SK-N-SH (cell line): ENCODE results near the gene METTL24. TPM values are rescaled to one million over a fixed set of nuclear protein-coding genes. Genes with fewer than 3 reads are reported as not detected.
A peak's percentile ranks its signal among the peaks of the same experiment; 100 is the strongest.

ENCODE experiments used
- CTCF ChIA-PET: fragments of 300-600, 350-600 bp; formaldehyde crosslinking; extraction: SDS; loops from one replicate; lab custom pipeline; 2021; lab: Yijun Ruan, JAX
- POLR2A ChIA-PET: fragments of 350-600 bp; sonication (Branson Sonifier 250); formaldehyde crosslinking; extraction: SDS; loops from one replicate; lab custom pipeline; 2020; ENCODE audit warnings: antibody characterized with exemption, inconsistent platforms; lab: Yijun Ruan, JAX
- DNase-seq: peaks from one replicate; pipeline ENCODE4 v3.0.0; 2012
- H2AFZ ChIP-seq: fragments of 200-600 bp; sonication (generic); 2 replicates; pipeline ENCODE4 v1.8.1; 2016; ENCODE audit warnings: antibody characterized with exemption, mild to moderate bottlenecking, low read depth
- H3F3A ChIP-seq: fragments of 200-600 bp; sonication (generic); replicated peaks from 2 replicates; pipeline ENCODE3; 2016; ENCODE audit warnings: antibody characterized with exemption, mild to moderate bottlenecking; ENCODE audit not compliant: insufficient read depth
- H3K27ac ChIP-seq, 2 experiments: fragments of 200-500 bp in 1 of 2; fragments of 200-600 bp in 1 of 2; sonication (Bioruptor generic) in 1 of 2; sonication (generic), shearing (Covaris generic) in 1 of 2; 2 replicates each; pipeline versions ENCODE4 v1.5.1 to v1.6.1; 2014 to 2016; ENCODE audit warnings: low read depth in 2 of 2, inconsistent platforms in 1 of 2, low read length in 1 of 2, mild to moderate bottlenecking in 1 of 2, mixed read lengths in 1 of 2
- H3K27me3 ChIP-seq: fragments of 200-600 bp; sonication (generic), shearing (Covaris generic); 2 replicates; pipeline ENCODE4 v1.6.1; 2016; ENCODE audit warnings: mixed run types; ENCODE audit not compliant: insufficient read depth
- H3K36me3 ChIP-seq, 2 experiments: fragments of 200-500 bp in 1 of 2; fragments of 200-600 bp in 1 of 2; sonication (Bioruptor generic) in 1 of 2; sonication (generic) in 1 of 2; replicated peaks in 1 of 2; 2 replicates each; pipeline versions ENCODE3 to v1.5.1; 2014 to 2016; ENCODE audit warnings: low read length in 1 of 2, mild to moderate bottlenecking in 1 of 2; ENCODE audit not compliant: insufficient read depth in 2 of 2, control insufficient read depth in 1 of 2
- H3K4me1 ChIP-seq, 2 experiments: fragments of 200-500 bp in 1 of 2; fragments of 200-600 bp in 1 of 2; sonication (Bioruptor generic) in 1 of 2; sonication (generic), shearing (Covaris generic) in 1 of 2; 2 replicates each; pipeline versions ENCODE4 v1.5.1 to v1.6.1; 2014 to 2016; ENCODE audit warnings: low read depth in 1 of 2, low read length in 1 of 2, mixed run types in 1 of 2; ENCODE audit not compliant: insufficient read depth in 2 of 2, control insufficient read depth in 1 of 2
- H3K4me2 ChIP-seq: fragments of 200-600 bp; sonication (generic), shearing (Covaris generic); 2 replicates; pipeline ENCODE4 v1.6.1; 2017; ENCODE audit warnings: mixed run types
- H3K4me3 ChIP-seq, 2 experiments: fragments of 200-500 bp in 1 of 2; fragments of 200-600 bp in 1 of 2; sonication (Bioruptor generic) in 1 of 2; sonication (generic), shearing (Covaris generic) in 1 of 2; 2 replicates each; pipeline versions ENCODE4 v1.5.1 to v1.8.1; 2014 to 2016; ENCODE audit warnings: low read depth in 2 of 2, inconsistent platforms in 1 of 2, low read length in 1 of 2, mild to moderate bottlenecking in 1 of 2, mixed read lengths in 1 of 2, moderate library complexity in 1 of 2
- H3K79me2 ChIP-seq: fragments of 200-600 bp; sonication (generic); 2 replicates; pipeline ENCODE4 v1.8.1; 2017; ENCODE audit warnings: mild to moderate bottlenecking; ENCODE audit not compliant: insufficient read depth
- H3K9ac ChIP-seq: fragments of 200-600 bp; sonication (generic); 2 replicates; pipeline ENCODE4 v1.6.1; 2017; ENCODE audit warnings: mixed run types
- H3K9me2 ChIP-seq: fragments of 200-600 bp; sonication (generic); 2 replicates; pipeline ENCODE4 v1.6.1; 2017; ENCODE audit warnings: mixed run types
- H3K9me3 ChIP-seq: fragments of 200-600 bp; sonication (generic); 2 replicates; pipeline ENCODE4 v1.6.1; 2017; ENCODE audit warnings: mixed run types, mild to moderate bottlenecking, moderate library complexity
- H4K20me1 ChIP-seq: fragments of 200-600 bp; sonication (generic); 2 replicates; pipeline ENCODE4 v1.6.1; 2017; ENCODE audit warnings: mild to moderate bottlenecking, mixed run types; ENCODE audit not compliant: insufficient read depth
- FOSL2 ChIP-seq: IDR thresholded peaks from 2 replicates; pipeline ENCODE4 v1.4.0; 2012; ENCODE audit warnings: low read depth, mild to moderate bottlenecking, moderate library complexity, borderline replicate concordance
- FOXM1 ChIP-seq: IDR thresholded peaks from 2 replicates; pipeline ENCODE4 v1.4.0; 2012; ENCODE audit warnings: low read depth, mild to moderate bottlenecking
- GABPA ChIP-seq: IDR thresholded peaks from 2 replicates; pipeline ENCODE4 v1.4.0; 2012; ENCODE audit warnings: low read depth, mild to moderate bottlenecking
- GATA2 ChIP-seq: sonication (generic); formaldehyde crosslinking; IDR thresholded peaks from 2 replicates; pipeline ENCODE4 v1.5.0; 2020; ENCODE audit warnings: mild to moderate bottlenecking, missing genetic modification reagents
- NFIC ChIP-seq: IDR thresholded peaks from 2 replicates; pipeline ENCODE4 v1.4.0; 2012; ENCODE audit warnings: borderline replicate concordance
- RCOR1 ChIP-seq: fragments of 150-350 bp; IDR thresholded peaks from 2 replicates; pipeline ENCODE4 v1.6.1; 2017; ENCODE audit warnings: antibody characterized with exemption, low read length
- SIN3A ChIP-seq: IDR thresholded peaks from 2 replicates; pipeline ENCODE4 v1.6.1; 2012; ENCODE audit warnings: low read depth, mild to moderate bottlenecking, low read length, moderate library complexity, borderline replicate concordance
- SMC3 ChIP-seq: IDR thresholded peaks from 2 replicates; pipeline ENCODE4 v1.6.1; 2012; ENCODE audit warnings: low read depth, low read length, improper control_type of control experiment
- TAF1 ChIP-seq: IDR thresholded peaks from 2 replicates; pipeline ENCODE4 v1.6.1; 2012; ENCODE audit warnings: low read depth, mild to moderate bottlenecking, low read length, moderate library complexity, borderline replicate concordance
- TCF12 ChIP-seq: IDR thresholded peaks from 2 replicates; pipeline ENCODE4 v1.4.0; 2012
- USF1 ChIP-seq: IDR thresholded peaks from 2 replicates; pipeline ENCODE4 v1.4.0; 2012; ENCODE audit warnings: low read depth, borderline replicate concordance
- WGBS: methylation state at CpG from one replicate; pipeline ENCODE4 v1.1.6; 2017; ENCODE audit warnings: low lambda C conversion rate; 5-methylcytosine and 5-hydroxymethylcytosine counted together
- polyA plus RNA-seq, 3 experiments: library from polyadenylated mRNA; depleted of rRNA; stranded (reverse); fragments of >200 nt; gene quantifications; 2 replicates each; pipeline ENCODE4 v1.2.3, GENCODE V29; 2012
- TF ChIP-seq, protein P1 (sequence below): fragments of 150-350 bp; IDR thresholded peaks from 2 replicates; pipeline ENCODE4 v1.6.1; 2017; ENCODE audit warnings: antibody characterized with exemption, low read length, low read depth, borderline replicate concordance
- TF ChIP-seq, protein P2 (sequence below): fragments of 200-600 bp; sonication (generic); IDR thresholded peaks from 2 replicates; pipeline ENCODE4 v1.6.1; 2017; ENCODE audit warnings: antibody characterized with exemption, mild to moderate bottlenecking, moderate library complexity

METTL24 gene
- polyA plus RNA-seq, 1 of the 3 experiments (the other 2 are of a cell fraction) = not detected

GRCh38 chr6:110326609-110327008 lies 31.5 kb downstream of the METTL24 start:
- 88% methylated on average over 1 of the region's 2 CpGs for WGBS
- Histone ChIP-seq H3K9ac (no peak overlapping the region), H3K27me3 (no peaks in the 10 kb centered on the region), H3K79me2 (no peaks in the 10 kb centered on the region), H3K27ac (peak overlapping the region in 1 of 2 experiments; percentile 85; a peak in 1 of 4 replicates), H3K9me3 (no peaks in the 10 kb centered on the region), H3K4me2 (no peak overlapping the region), H3K4me1 (peaks cover 19 to 35% of the 10 kb centered on the region in 2 experiments; a peak in 3 of 4 replicates), H3K9me2 (no peaks in the 10 kb centered on the region), H3F3A (peaks cover 12% of the 10 kb centered on the region), H3K4me3 (no peak overlapping the region), H3K36me3 (no peaks in the 10 kb centered on the region), H4K20me1 (no peaks in the 10 kb centered on the region), H2AFZ (no peak overlapping the region)
- CTCF ChIA-PET = interaction anchor here (2.6 to 3.7 kb wide), 2 partner anchors 11 to 15 kb away, joined by 10 to 13 read pairs; no protein-coding TSS in a partner anchor
- no peak for DNase-seq
- POLR2A ChIA-PET = no interaction called here
- no peak for TF ChIP-seq NFIC

DNA sequence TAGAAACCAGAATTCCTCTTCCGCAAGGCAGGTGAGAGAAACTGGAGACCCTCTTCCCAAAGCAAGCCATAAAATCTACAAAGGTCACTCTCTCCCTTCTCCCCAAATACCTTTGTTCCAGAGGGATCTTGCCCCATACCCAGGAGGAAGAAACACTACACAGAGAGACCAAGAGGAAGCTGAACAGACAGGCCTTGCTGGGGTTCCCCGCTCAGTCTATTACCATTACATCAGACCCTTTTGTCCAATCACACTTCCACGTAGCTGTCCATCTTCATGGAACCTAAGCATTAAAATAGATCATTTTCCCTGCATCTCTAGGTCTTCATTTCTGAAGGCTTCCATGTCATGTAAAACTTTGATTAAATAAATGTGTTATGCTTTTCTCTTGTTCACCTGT lies 32.1 kb downstream of the METTL24 start:
- ChIA-PET POLR2A (no interaction called here), CTCF (interaction anchor here (3.7 kb wide), 1 partner anchor 16 kb away, joined by 13 read pairs; no protein-coding TSS in a partner anchor)
- Histone ChIP-seq H3F3A (peaks cover 12% of the 10 kb centered on the region), H3K79me2 (no peaks in the 10 kb centered on the region), H3K4me1 (peaks cover 14 to 33% of the 10 kb centered on the region in 2 experiments; a peak in 3 of 4 replicates), H3K9me2 (no peaks in the 10 kb centered on the region), H2AFZ (no peak overlapping the region), H3K27ac (peak overlapping the region in 1 of 2 experiments; percentile 72; a peak in 1 of 4 replicates), H3K36me3 (no peaks in the 10 kb centered on the region), H3K27me3 (no peaks in the 10 kb centered on the region), H3K4me3 (no peak overlapping the region), H3K4me2 (no peak overlapping the region), H3K9me3 (no peaks in the 10 kb centered on the region), H3K9ac (no peak overlapping the region), H4K20me1 (no peaks in the 10 kb centered on the region)
- TF ChIP-seq, protein P1, sequence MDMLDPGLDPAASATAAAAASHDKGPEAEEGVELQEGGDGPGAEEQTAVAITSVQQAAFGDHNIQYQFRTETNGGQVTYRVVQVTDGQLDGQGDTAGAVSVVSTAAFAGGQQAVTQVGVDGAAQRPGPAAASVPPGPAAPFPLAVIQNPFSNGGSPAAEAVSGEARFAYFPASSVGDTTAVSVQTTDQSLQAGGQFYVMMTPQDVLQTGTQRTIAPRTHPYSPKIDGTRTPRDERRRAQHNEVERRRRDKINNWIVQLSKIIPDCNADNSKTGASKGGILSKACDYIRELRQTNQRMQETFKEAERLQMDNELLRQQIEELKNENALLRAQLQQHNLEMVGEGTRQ = no peak
- TF ChIP-seq NFIC (no peak), RCOR1 (no peak), GATA2 (CRISPR knock-in tag) (no peak), FOXM1 (no peak), USF1 (no peak), SIN3A (no peak), TCF12 (no peak), FOSL2 (no peak), SMC3 (no peak), GABPA (no peak), TAF1 (no peak)
- TF ChIP-seq, protein P2, sequence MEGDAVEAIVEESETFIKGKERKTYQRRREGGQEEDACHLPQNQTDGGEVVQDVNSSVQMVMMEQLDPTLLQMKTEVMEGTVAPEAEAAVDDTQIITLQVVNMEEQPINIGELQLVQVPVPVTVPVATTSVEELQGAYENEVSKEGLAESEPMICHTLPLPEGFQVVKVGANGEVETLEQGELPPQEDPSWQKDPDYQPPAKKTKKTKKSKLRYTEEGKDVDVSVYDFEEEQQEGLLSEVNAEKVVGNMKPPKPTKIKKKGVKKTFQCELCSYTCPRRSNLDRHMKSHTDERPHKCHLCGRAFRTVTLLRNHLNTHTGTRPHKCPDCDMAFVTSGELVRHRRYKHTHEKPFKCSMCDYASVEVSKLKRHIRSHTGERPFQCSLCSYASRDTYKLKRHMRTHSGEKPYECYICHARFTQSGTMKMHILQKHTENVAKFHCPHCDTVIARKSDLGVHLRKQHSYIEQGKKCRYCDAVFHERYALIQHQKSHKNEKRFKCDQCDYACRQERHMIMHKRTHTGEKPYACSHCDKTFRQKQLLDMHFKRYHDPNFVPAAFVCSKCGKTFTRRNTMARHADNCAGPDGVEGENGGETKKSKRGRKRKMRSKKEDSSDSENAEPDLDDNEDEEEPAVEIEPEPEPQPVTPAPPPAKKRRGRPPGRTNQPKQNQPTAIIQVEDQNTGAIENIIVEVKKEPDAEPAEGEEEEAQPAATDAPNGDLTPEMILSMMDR = no peak
- DNase-seq = no peak
- WGBS = 97% methylated on average over 3 of the region's 3 CpGs
